Measurements from ENCODE around the gene TPPP2. TPM values are rescaled to one million over a fixed set of nuclear protein-coding genes. Genes with fewer than 3 reads are reported as not detected.

TPPP2 gene
- total RNA-seq, 4 donors from 2014 or later = 0.22 to 2.3 (median 1.1) TPM

DNA sequence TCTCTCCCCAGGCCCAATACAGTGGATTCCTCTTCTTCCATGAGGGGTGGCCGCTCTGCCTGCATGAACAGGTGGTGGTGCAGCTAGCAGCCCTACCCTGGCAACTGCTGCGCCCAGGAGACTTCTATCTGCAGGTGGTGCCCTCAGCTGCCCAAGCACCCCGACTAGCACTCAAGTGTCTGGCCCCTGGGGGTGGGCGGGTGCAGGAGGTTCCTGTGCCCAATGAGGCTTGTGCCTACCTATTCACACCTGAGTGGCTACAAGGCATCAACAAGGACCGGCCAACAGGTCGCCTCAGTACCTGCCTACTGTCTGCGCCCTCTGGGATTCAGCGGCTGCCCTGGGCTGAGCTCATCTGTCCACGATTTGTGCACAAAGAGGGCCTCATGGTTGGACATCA, 43.9 kb downstream of the TPPP2 start:
- Histone ChIP-seq H3K4me3 (no peak overlapping the region), H3K27me3 (no peaks in the 10 kb centered on the region), H3K27ac (no peak overlapping the region), H3K36me3 (peaks cover 0 to 38% of the 10 kb centered on the region in 2 donors), H3K4me1 (peaks cover 12 to 25% of the 10 kb centered on the region in 2 donors), H3K9me3 (no peaks in the 10 kb centered on the region)
- intact Hi-C loops (cut with DNase I; ENCODE audit: low total_unique reads) = no loop called here
- in situ Hi-C loops (cut with MboI; ENCODE audit: low sequenced_read_pairs in 4 of 4) = loop anchor here in 1 of 4 donors (25.0 kb wide), 1 partner anchor 387 kb away; the partner anchor contains the start of genes ANG and RNASE4
- no peak for ATAC-seq
- TF ChIP-seq, protein P1, sequence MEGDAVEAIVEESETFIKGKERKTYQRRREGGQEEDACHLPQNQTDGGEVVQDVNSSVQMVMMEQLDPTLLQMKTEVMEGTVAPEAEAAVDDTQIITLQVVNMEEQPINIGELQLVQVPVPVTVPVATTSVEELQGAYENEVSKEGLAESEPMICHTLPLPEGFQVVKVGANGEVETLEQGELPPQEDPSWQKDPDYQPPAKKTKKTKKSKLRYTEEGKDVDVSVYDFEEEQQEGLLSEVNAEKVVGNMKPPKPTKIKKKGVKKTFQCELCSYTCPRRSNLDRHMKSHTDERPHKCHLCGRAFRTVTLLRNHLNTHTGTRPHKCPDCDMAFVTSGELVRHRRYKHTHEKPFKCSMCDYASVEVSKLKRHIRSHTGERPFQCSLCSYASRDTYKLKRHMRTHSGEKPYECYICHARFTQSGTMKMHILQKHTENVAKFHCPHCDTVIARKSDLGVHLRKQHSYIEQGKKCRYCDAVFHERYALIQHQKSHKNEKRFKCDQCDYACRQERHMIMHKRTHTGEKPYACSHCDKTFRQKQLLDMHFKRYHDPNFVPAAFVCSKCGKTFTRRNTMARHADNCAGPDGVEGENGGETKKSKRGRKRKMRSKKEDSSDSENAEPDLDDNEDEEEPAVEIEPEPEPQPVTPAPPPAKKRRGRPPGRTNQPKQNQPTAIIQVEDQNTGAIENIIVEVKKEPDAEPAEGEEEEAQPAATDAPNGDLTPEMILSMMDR (IDR thresholded peaks at IDR 0.05 in 4 of 5, conservative IDR thresholded peaks at IDR 0.05 in 1 of 5) = no peak
- TF ChIP-seq POLR2A (IDR thresholded peaks at IDR 0.05) = no peak
- DNase-seq = no peak

DNA sequence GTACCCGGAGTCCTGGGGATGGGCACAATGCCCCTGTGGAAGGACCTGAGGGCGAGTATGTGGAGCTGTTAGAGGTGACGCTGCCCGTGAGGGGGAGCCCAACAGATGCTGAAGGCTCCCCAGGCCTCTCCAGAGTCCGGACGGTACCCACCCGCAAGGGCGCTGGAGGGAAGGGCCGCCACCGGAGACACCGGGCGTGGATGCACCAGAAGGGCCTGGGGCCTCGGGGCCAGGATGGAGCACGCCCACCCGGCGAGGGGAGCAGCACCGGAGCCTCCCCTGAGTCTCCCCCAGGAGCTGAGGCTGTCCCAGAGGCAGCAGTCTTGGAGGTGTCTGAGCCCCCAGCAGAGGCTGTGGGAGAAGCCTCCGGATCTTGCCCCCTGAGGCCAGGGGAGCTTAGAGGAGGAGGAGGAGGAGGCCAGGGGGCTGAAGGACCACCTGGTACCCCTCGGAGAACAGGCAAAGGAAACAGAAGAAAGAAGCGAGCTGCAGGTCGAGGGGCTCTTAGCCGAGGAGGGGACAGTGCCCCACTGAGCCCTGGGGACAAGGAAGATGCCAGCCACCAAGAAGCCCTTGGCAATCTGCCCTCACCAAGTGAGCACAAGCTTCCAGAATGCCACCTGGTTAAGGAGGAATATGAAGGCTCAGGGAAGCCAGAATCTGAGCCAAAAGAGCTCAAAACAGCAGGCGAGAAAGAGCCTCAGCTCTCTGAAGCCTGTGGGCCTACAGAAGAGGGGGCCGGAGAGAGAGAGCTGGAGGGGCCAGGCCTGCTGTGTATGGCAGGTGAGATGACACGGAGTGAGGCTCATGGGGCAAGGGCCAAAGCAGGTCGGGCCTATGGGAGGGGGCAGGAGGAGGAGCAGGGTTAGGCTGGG, 44.6 kb downstream of the TPPP2 start:
- no peak for DNase-seq
- TF ChIP-seq POLR2A (IDR thresholded peaks at IDR 0.05) = no peak
- TF ChIP-seq, protein P1 (IDR thresholded peaks at IDR 0.05 in 4 of 5, conservative IDR thresholded peaks at IDR 0.05 in 1 of 5) = no peak
- ATAC-seq = no peak
- intact Hi-C loops (cut with DNase I; ENCODE audit: low total_unique reads) (no loop called here), in situ Hi-C loops (cut with MboI; ENCODE audit: low sequenced_read_pairs in 4 of 4) (loop anchor here in 1 of 4 donors (25.0 kb wide), 1 partner anchor 387 kb away; the partner anchor contains the start of genes ANG and RNASE4)
- Histone ChIP-seq H3K36me3 (peaks cover 0 to 45% of the 10 kb centered on the region in 2 donors), H3K9me3 (no peaks in the 10 kb centered on the region), H3K4me1 (peaks cover 5 to 18% of the 10 kb centered on the region in 2 donors), H3K27ac (no peak overlapping the region), H3K4me3 (no peak overlapping the region), H3K27me3 (no peaks in the 10 kb centered on the region)

DNA sequence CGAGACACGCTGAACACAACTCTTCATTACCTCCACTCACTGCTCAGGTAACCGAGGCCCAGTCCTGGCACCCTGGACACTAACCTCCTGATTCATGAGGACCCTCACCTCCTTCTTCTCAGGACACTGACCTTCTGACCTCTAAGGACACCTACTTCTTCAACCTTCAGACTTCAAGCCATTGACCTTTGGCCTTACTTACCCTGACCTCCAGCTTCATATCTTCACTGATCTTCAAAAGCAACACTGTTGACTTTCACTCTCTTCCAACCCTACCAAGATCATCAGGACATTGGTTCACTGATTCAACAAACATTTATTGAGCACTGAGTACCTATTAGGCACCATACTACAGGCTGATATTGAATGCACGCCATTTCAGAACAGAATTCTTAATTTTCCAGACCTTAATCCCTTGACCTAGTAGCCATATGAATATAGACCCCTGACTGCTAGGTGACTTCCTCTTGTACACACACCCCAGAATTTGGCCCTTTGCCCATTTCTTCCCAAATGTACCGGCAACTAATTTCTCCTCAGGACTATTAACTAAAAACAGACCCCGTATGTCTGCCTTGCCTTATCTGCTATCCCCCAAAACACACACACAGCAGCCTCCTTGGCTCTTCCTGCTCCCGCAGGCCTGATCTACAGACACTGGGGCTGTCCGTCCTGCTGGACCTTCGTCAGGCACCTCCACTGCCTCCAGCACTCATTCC, 45.9 kb downstream of the TPPP2 start:
- no peak for ATAC-seq

DNA sequence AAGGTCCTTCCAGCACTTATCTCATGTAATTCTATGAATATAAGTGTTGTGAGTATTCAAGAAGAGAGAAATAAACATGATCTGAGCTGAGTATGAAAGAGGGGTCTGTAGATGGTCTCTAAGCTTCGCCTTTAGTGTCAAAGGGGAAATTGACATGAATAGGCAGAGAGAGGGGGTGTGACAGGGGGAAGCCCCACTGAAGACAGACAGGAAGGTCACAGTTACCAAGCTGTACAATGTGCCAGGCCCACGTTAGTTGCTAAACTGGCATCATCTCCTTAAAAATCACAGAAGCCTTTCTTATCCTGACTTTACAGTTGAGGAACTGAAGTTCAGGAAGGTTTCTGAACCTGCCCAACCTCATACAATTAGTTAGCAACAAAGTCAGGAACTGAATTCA, 47.7 kb downstream of the TPPP2 start:
- intact Hi-C loops (cut with DNase I; ENCODE audit: low total_unique reads) (no loop called here), in situ Hi-C loops (cut with MboI; ENCODE audit: low sequenced_read_pairs in 4 of 4) (no loop called here)
- Histone ChIP-seq H3K36me3 (peaks cover 0 to 75% of the 10 kb centered on the region in 2 donors), H3K9me3 (no peaks in the 10 kb centered on the region), H3K4me3 (no peak overlapping the region), H3K4me1 (peaks cover 0 to under 1% of the 10 kb centered on the region in 2 donors), H3K27me3 (no peaks in the 10 kb centered on the region), H3K27ac (no peak overlapping the region)
- ATAC-seq (no peak), DNase-seq (no peak)
- TF ChIP-seq, protein P1 (IDR thresholded peaks at IDR 0.05 in 4 of 5, conservative IDR thresholded peaks at IDR 0.05 in 1 of 5) = no peak
- TF ChIP-seq POLR2A (IDR thresholded peaks at IDR 0.05) = no peak

More for the DNA sequence above, 45.9 kb downstream of the TPPP2 start:
- in situ Hi-C loops (cut with MboI; ENCODE audit: low sequenced_read_pairs in 4 of 4) (no loop called here), intact Hi-C loops (cut with DNase I; ENCODE audit: low total_unique reads) (no loop called here)
- H3K9me3 ChIP-seq = no peaks in the 10 kb centered on the region
- no peak for DNase-seq
- H3K27me3 ChIP-seq = no peaks in the 10 kb centered on the region
- H3K4me1 ChIP-seq = peaks cover 4 to 13% of the 10 kb centered on the region in 2 donors
- TF ChIP-seq POLR2A (IDR thresholded peaks at IDR 0.05) = no peak
- TF ChIP-seq, protein P1 (IDR thresholded peaks at IDR 0.05 in 4 of 5, conservative IDR thresholded peaks at IDR 0.05 in 1 of 5) = no peak
- peaks cover 0 to 57% of the 10 kb centered on the region in 2 donors for H3K36me3 ChIP-seq
- H3K4me3 ChIP-seq = no peak overlapping the region
- no peak overlapping the region for H3K27ac ChIP-seq

All from gastrocnemius medialis (tissue), 4 donors.